ENCODE data around the gene NUDT16L1.
A peak's percentile ranks its signal among the peaks of the same experiment; 100 is the strongest.
"Not testable (repeated sequence)": the region's sequence is repeated elsewhere in the genome, so short reads cannot be mapped to it uniquely, and the experiment has no call there.

The NUDT16L1 gene

GRCh38 chr16:4713663-4714501 lies 20.5 kb downstream of the NUDT16L1 start:
- DNase-seq (ENCODE audit: low read depth in 2 of 2, low spot score in 1 of 2): no peak

- no peak for DNase-seq (ENCODE audit: low read depth in 2 of 2, low spot score in 1 of 2)
These were observed 21.6 kb downstream of the NUDT16L1 start for GRCh38 chr16:4714996-4715395.

DNA sequence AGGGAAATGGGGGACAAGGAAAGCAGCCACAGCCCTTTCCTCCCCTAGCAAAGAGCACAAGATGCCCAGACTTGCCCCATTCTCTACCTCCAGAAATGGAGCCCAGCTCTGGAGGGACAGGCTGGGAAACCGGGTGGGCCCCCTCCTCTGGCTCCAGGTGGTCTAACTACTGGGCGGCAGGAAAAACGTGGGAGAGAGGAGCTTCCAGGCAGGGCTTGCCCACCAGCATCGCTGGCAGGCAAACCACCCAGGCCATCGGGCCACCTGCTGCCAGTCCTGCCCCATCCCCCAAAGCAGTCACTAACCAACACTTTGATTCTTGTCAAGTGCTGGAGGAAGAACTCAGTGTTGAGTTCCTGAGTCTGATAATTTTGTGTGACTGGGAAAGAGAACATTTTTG lies 25.1 kb downstream of the NUDT16L1 start:
- no peak for DNase-seq (ENCODE audit: low read depth in 2 of 2, low spot score in 1 of 2)

GRCh38 chr16:4723071-4723767 lies 29.9 kb downstream of the NUDT16L1 start:
- no peak for DNase-seq (ENCODE audit: low read depth in 2 of 2, low spot score in 1 of 2)

DNA sequence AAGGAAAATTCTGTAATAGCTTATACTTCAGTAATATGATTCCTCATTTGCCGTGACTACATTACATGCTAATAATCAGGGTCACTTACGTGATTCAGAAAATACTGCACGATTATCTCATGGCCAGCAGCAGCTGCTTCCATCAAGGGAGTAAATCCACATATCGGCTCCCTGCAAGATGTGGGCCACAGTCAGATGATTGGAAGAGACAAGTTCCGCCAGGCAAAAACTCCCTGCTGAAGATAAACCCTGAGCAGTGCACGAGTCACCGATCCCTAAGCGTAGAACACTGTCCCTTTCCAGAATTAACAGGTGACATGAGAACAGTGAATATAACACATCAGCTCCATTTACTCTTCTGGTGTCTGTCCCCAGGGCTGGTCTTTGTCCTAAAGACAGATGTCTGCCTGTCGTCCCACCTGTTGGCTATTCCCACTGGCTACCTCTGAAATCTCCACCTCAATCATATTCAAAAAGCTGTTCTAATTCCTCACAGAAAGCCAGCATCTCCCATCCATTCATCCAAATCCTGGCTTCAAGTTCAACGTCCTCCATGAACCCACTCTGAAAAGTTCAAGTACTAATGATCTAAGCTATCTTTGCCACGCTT lies 31.4 kb downstream of the NUDT16L1 start:
- no peak for DNase-seq (ENCODE audit: low read depth in 2 of 2, low spot score in 1 of 2)

DNA sequence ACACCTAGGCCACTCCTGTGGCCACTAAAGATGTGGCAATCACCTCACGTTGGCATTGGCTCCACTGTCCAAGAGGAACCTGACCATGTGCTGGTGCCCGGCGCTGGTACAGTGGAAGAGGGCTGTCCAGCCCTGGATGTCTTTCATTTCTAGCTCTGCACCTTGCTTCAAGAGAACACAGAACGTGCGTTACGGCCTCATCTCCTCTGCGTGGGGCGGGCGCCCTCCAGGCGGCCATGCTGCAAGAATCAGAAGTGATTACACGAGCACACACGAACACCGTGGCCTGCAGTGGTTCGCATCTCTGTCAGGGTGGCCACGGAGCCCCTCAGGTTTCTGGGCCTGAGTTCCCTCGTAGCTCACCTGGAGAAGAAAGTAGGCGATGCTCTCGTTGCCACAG lies 33.3 kb downstream of the NUDT16L1 start:
- DNase-seq (ENCODE audit: low read depth in 2 of 2, low spot score in 1 of 2): no peak

DNA sequence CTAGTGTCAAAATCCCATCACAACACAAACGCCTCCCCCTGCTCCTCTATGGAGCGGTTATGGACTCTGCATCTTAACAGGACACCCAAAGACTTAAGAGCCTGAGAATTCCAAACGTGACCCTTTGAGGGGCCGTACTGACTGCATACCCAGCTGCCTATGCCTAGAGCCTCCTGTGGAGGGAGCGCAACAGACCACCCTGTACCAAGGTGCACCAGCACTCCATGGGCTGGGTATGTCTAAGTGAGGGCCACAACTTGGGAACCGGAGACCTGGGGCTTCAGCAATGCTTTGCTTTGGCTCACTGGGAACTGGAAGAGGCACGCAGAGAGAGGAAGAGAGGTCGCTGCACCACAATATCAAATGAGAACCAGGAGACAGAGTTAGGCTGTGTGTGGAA lies 35.3 kb downstream of the NUDT16L1 start:
- DNase-seq (ENCODE audit: low read depth in 2 of 2, low spot score in 1 of 2): no peak

DNA sequence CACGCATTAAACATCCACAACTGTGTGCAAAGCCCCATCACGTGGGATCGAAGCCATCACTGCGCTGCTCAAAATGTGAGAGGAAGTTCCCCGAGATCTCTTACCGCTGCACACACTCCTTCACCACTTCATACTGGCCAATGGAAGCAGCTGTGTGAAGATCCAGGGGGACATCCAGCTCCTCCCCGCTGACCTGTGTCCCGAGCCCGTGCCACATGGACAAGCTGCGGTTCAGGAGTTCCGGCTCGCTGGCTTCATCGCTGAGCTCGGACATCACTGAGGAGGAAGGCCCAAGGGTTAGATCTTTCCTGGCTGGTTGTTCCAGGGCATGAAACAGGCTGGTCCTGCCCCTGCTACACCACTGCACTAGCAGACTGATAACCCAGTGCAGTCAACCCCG lies 36.5 kb downstream of the NUDT16L1 start:
- no peak for DNase-seq (ENCODE audit: low read depth in 2 of 2, low spot score in 1 of 2)

DNA sequence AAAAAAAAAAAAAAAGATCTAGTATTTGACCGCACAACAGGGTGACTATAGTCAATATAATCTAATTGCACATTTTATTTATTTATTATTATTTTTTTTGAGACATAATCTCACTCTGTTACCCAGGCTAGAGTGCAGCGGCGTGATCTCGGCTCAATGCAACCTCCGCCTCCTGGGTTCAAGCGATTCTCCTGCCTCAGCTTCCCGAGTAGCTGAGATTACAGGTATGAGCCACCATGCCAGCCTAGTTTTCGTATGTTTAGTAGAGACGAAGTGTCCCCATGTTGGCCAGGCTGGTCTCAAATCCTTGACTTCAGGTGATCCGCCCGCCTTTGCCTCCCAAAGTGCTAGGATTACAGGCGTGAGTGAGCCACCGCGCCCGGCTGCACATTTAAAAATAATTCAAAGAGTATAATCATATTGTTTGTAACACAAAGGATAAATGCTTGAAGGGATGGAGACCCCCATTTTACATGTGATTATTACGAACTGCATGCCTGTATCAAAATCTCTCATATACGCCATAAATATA lies 39.9 kb downstream of the NUDT16L1 start:
- DNase-seq (ENCODE audit: low read depth in 2 of 2, low spot score in 1 of 2): no peak

DNA sequence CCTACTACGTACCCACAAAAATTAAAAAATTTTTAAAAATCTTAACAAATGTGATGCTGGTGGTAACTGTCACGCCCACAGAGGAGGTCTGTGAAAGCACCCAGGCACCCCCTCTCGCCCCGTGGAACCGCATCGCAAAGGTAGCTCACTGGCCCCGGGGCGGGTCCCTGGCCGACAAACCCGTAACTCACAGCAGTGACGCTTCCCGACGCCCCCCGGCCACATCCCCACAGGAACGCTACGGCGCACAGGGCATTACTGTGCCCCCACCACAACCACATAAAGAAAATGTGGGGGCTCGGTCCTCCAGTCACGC lies 40.3 kb downstream of the NUDT16L1 start:
- no peak for DNase-seq (ENCODE audit: low read depth in 2 of 2, low spot score in 1 of 2)

DNA sequence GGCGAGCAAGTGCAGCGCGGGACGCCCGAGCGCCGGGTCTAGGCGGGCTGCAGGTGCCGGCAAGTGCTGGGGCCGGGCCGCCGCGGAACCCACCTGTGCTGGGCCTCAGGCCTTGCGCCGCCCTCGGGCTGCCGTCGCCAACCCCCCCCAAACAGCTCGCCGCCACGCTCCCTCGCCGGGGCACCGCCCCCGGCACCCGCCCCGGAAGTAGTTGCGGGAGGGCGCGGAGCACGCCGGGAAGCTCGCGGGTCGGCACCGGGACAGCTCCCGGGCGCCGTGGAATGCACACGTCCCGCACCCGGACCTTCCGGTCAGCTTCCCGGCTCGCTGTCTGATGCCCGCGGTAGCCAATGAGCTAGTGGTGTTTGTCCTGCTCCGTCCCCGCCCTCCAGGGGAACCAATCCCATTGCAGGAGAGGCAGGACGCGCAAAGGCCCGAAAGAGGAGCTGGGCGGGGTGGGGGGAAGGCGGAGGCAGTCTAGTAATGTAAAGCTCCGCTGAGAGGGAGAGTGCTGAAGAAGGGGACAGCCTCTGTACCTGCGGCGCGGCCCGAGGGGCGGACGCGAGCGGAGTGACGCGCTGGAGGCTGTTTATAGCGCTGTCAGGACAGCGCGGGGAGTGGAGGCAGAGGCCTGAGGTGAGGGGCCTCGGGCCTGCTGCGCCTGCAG lies 40.8 kb downstream of the NUDT16L1 start, which contains the start of the genes ANKS3 and DNAAF8:
TSS of gene ANKS3 (minus strand) at position 209 of the 667 bp plus-strand sequence. CDS start 4,122 bp downstream, outside the sequence.
TSS of gene DNAAF8 (plus strand) at position 475 of the 667 bp plus-strand sequence. CDS start 1,978 bp downstream, outside the sequence.
- DNase-seq (ENCODE audit: low read depth in 2 of 2, low spot score in 1 of 2): peak; percentile 53 to 62

DNA sequence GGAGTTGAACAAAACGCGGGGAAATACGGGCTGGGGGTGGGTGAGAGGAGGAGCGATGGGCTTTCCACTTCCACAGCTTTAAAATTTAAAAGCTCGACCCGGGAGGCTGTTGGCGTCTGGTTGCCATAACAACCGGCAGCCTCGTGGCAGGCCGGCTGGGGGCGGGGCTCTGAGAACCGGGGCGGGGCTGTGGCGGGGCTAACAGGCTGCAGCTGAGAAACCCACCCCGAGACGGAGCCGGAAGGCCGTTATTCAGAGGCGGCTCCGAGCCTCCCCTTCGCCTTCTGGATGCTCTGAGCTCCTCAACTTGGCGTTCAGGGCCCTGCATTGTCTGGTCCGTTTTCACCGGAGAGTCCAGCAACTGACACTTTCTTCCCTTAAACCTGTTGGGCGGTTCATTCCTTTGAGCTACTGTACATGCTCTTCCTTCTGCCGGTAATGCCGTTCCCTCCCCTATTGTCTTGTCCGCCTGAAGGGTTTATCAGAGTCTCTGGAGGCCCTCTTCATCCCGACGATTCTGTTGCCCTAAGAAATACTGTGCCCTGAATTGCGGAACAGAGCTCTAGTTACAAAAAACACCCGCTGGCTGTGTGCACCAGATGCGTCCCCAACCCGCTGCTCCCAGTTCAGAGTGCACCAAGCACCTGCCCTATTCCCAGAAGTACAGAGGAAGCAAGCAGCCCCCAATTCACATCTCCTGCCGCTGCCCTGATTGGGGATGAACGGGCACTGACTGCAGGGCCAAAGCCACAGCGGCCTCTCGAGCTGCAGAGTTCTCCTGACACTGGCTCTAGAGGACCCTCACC lies 41.6 kb downstream of the NUDT16L1 start:
- peak; percentile 90 to 93 for DNase-seq (ENCODE audit: low read depth in 2 of 2, low spot score in 1 of 2)

GRCh38 chr16:4736546-4736945 lies 43.2 kb downstream of the NUDT16L1 start:
- DNase-seq (ENCODE audit: low read depth in 2 of 2, low spot score in 1 of 2): no peak

GRCh38 chr16:4737545-4737944 lies 44.2 kb downstream of the NUDT16L1 start:
- DNase-seq (ENCODE audit: low read depth in 2 of 2, low spot score in 1 of 2): no peak

DNA sequence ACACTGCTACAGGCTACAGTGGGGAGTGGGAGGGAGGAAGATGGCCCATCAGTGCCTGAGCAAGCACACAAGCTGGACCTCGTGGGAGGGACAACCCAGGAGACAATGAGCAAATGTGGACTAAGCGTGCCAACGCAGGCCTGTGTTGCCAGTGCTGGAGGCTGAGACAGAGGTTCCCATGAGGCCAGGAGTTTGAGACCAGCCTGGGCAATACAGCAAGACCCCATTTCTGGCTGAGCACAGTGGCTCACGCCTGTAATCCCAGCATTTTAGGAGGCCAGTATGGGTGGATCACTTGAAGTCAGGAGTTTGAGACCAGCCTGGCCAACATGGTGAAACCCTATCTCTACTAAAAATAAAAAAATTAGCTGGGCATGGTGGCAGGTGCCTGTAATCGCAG lies 45.0 kb downstream of the NUDT16L1 start:
- not testable (repeated sequence) for DNase-seq (ENCODE audit: low read depth in 2 of 2, low spot score in 1 of 2)

GRCh38 chr16:4743226-4743878 lies 50.0 kb downstream of the NUDT16L1 start:
- DNase-seq (ENCODE audit: low read depth in 2 of 2, low spot score in 1 of 2): no peak

DNA sequence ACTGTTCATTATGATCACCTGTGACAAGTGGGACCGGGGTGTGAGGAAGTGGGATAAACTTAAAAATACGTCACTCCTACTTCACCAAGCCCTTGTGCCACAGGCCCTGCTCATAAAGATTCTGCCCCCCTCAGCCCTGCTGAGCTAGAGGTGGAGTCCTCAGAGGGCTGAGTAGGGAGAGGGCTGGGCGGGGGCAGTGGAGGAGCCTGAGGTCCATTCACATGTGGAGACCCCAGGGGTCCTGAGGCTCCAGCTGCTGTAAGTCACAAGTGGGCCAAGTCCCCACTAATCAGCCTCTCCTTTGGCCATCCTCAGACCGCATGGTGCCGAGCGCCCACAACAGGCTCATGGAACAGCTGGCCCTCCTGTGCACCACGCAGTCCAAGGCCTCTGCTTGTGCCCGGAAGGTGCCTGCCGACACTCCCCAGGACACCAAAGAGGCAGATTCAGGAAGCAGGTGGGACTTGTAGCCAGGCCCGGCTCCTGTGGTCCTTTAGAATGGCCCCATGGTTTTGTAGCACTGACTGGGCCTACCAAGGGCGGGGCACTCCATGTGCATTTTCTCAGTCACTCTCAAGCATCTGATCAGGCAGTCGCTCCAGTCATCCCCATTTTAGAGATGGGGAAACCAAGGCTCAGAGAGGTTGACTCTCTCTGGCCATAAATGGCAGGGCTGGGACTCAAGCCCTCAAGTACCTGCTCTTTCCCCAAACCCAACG lies 51.4 kb downstream of the NUDT16L1 start:
- no peak for DNase-seq (ENCODE audit: low read depth in 2 of 2, low spot score in 1 of 2)

DNA sequence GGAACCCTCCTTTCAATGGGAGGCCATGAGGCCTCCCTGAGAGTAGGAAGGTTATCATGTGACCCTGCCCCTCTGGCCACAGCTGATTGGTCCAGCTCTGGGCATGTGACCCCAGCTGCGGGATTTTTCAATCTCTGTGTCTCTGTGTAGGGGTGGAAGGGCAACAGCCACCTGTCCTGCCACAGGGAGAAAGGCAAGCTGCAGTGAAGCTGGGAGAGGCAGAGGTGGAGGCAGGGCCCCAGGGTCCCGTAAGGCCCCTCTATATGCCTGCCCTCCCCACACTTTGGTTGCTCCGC lies 51.9 kb downstream of the NUDT16L1 start:
- no peak for DNase-seq (ENCODE audit: low read depth in 2 of 2, low spot score in 1 of 2)
